Raji (cell line): Measurements from ENCODE around the gene HECTD2.

Experiments used
- POLR2A ChIP-seq: IDR thresholded peaks from 2 replicates; pipeline ENCODE4 v1.6.1; 2011; ENCODE audit warnings: low read depth, low read length, control low read depth; ENCODE audit not compliant: insufficient read depth

Gene HECTD2

GRCh38 chr10:91513598-91514424 is 103.7 kb downstream of the HECTD2 start:
- TF ChIP-seq POLR2A, result no peak

DNA sequence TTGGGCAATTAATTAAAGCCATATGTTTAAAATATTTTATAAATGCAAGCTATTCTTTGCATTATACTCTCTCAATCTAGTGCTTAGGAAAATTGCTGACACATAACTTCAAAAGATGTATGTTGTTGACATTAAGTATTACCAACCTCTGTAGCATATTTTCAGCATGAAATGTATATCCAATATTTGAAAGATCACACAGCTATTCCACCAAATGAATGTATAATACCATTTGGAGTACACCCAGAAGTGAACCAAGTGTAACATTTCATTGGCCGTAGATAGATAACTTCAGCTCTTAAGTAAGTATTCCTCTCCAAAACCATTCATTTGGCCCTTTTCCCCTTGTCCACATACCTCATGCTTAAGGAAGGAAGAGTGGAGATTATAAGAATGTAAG is 104.6 kb downstream of the HECTD2 start:
- TF ChIP-seq POLR2A, result no peak

- TF ChIP-seq POLR2A, result no peak
These were observed 107.2 kb downstream of the HECTD2 start for GRCh38 chr10:91517394-91517793.

- TF ChIP-seq POLR2A, result no peak
These were observed 109.9 kb downstream of the HECTD2 start for GRCh38 chr10:91519899-91520514.

- TF ChIP-seq POLR2A, result no peak
These were observed 110.5 kb downstream of the HECTD2 start for GRCh38 chr10:91520661-91521060.

DNA sequence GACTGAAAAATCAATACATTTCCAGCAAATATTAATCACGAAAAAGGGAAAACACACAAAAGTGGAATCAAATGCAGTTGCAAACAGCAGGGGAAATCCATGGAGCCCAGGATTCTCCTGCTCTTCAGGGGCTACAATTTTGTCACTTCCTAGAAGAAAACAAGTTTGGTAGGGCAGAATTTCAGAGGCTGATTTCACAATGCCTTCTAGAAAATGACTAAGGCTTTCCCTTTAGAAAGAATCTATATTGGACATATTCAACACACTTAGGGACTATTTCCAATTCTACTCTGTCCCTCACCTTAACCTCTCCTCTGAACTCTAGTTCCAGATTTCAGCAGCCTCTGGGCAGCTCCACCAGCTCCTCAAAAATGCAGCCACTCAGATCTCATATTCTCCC is 111.3 kb downstream of the HECTD2 start:
- no peak for TF ChIP-seq POLR2A

DNA sequence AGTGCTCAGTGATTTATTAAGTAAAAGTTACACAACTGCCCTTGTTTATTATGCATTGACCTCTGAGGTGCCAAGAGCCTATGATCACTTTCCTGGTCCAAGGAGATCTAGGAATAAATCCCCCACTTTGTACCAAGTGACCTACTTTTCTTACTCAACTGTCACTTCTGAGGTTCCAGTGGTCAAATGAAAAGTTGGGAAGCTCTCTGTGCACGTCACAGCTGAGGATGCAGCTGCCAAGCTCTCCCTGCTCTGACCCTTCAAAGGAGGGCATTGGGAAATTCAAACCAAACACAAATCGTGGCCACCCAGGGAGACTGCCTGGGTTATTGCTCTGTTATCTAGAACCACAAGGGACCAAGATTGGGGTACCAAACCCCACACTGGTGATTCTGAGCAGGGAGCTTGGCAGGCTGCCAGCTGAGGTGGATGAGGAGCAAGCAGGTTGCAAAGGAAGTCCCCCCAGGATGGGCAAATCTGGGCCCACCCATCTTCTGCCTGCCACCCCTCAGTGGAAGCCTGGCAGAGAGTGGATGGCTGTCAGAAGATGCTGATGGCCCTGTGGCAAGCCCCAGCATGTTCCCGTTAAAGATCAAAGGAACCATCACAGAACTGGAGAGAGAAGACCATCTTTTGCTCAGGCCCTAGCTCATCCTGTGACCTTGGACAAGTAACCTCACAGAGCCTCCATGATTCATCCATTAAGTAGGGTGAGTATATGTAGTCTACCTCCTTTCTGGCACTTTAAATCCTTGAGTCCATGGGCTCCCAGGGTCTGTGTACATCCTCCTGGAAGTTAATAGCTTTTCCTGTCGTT is 116.0 kb downstream of the HECTD2 start:
- TF ChIP-seq POLR2A, result no peak

- no peak for TF ChIP-seq POLR2A
These were observed 117.9 kb downstream of the HECTD2 start for GRCh38 chr10:91528080-91528479.

DNA sequence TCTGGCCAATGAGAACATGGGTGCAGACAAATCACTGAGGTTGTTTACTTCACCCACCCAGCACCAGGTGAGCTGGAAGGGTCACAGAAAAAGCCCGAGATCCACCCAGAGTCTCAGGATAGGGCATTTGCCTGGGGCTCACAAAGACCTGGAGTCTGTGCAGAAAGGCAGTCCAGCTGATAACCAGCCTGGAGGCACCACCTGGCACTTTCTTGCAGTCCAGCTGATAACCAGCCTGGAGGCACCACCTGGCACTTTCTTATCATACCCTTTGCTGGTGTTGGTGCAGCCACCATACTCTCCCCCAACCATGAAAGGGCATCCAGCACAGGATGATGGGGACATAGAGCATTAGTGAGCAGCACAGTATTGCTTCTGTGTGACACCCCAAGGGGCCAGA is 118.6 kb downstream of the HECTD2 start:
- no peak for TF ChIP-seq POLR2A

GRCh38 chr10:91536111-91536510 is 126.0 kb downstream of the HECTD2 start:
- TF ChIP-seq POLR2A, result no peak

DNA sequence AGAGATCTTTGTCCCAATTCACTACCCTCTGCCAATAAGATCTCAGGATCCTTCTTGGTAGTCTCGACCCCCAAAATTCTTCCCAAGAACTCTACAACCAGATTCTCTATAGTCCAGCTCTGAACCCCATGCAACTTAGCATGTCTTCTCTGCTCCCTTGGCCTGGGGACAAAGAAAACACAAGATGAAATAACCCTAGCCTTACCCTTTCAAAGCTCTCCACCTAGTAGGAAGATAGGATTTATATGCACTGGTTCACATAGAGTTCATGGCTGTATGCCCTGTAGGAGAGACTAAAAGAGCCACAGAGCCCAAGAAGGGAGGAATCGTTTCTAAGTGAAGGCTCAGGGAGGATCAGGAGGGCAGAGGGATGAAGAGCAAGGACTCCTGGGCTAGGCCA is 126.6 kb downstream of the HECTD2 start:
- no peak for TF ChIP-seq POLR2A

GRCh38 chr10:91537614-91538383 is 127.7 kb downstream of the HECTD2 start:
- no peak for TF ChIP-seq POLR2A

DNA sequence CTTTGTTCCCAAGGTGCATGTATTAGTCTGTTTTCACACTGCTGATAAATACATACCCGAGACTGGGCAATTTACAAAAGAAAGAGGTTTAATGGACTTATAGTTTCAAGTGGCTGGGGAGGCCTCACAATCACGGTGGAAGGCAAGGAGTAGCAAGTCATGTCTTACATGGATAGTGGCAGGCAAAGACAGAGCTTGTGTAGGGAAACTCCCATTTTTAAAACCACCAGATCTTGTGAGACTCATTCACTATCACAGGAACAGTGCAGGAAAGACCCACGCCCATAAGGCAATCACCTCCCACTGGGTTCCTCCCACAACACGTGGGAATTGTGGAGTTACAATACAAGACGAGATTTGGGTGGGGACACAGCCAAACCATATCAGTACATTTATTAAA is 129.8 kb downstream of the HECTD2 start:
- TF ChIP-seq POLR2A, result no peak

DNA sequence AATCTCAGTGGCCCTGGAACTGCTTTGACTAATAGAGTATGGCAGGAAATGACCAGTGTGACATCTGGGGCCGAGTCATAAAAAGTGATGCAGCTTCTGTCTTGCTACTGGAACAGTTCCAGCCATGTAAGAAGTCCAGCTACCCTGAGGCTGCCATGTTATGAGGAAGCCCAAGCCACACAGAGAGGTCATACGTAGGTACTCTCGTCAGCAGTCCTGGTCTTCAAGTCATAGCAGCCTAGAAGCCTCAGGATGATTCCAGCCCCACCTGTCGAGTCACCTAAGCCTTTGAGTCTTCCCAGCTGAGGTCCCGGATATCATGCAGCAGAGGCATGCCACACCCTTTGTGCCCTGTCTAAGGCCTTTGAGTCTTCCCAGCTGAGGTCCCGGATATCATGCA is 130.6 kb downstream of the HECTD2 start:
- TF ChIP-seq POLR2A, result no peak

DNA sequence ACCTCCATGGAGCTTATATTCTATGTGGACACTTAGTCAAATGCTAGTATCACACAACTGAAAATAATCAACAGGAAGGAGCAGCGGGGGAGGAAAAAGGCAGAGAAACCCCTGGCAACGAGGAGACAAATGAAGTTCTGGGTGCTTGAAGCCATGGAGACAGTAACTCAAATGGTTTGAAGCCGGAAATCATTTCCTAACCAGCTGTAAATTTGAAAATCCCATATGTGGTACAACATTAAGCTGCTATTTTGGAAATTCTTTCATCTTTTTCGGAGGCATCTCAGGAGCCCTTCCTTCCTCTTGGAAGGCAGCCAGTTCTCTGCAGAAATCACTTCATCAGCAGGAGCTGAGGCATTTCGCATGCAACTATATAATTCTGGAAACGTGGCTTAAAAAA is 131.3 kb downstream of the HECTD2 start:
- TF ChIP-seq POLR2A, result no peak

- no peak for TF ChIP-seq POLR2A
These were observed 135.2 kb downstream of the HECTD2 start for GRCh38 chr10:91545384-91545783.

- TF ChIP-seq POLR2A, result no peak
These were observed 135.7 kb downstream of the HECTD2 start for GRCh38 chr10:91545838-91546237.
